IPS-NIHi11 (cell line): ENCODE data around the gene PODXL2.

Experiments
- DNase-seq: peaks from one replicate; pipeline ENCODE4 v3.0.0; 2012; ENCODE audit warnings: mixed read lengths, low spot score

PODXL2 gene

DNA sequence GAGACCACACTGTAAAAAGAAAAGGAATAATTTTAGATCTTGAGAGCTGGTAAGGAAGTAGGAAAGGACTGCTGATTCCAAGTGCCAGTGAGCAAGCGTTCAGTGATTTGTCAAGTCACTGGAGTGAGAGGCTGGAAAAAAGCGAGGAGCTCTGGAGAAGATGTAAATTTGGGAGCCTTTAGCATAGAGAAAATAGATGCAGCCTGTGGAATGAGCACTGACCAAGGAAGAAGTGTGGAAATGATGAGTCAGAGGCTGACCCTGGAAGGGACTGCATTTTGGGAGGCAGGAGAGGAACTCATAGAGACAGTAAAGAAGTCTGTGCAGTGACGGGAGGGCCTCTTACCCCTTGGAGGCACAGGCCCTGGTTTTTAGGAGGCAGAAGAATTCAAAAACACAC is 26.7 kb downstream of the PODXL2 start:
- no peak for DNase-seq

DNA sequence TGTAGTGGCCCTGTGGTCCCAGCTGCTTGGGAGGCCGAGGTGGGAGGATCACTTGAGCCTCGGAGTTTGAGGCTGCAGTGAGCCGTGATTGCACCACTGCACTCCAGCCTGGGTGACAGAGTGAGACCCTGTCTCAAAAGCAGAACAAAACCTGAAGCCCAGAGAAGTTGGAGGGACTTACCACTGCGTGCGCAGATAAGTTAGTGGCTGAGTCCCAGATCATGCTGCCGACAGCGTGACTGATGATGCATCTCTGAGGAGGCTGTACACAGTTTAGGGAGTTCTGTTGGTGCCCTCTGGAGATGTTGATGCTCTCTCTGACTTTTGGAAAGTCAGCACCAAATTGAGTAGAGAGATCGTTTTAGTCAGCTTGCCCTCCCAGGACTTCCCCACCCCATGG is 27.9 kb downstream of the PODXL2 start:
- no peak for DNase-seq

DNA sequence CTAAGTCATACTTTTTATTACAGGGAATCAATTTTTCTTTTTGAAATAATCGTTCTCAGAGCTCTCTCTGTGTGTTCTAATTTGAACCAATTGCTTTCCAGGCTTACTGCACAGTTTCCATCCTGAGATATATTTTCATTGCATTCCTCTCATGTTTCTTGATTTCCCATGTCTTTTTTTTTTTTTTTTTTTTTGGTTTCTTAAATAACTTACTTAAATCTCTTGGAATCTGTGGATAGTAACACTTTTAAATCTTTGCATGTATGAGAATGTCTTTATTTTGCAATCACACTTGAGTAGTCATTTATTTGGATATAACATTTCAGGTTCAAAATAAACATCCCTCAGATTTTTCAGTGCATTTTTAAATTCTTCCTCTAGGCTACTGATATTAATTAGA is 29.2 kb downstream of the PODXL2 start:
- no peak for DNase-seq

DNA sequence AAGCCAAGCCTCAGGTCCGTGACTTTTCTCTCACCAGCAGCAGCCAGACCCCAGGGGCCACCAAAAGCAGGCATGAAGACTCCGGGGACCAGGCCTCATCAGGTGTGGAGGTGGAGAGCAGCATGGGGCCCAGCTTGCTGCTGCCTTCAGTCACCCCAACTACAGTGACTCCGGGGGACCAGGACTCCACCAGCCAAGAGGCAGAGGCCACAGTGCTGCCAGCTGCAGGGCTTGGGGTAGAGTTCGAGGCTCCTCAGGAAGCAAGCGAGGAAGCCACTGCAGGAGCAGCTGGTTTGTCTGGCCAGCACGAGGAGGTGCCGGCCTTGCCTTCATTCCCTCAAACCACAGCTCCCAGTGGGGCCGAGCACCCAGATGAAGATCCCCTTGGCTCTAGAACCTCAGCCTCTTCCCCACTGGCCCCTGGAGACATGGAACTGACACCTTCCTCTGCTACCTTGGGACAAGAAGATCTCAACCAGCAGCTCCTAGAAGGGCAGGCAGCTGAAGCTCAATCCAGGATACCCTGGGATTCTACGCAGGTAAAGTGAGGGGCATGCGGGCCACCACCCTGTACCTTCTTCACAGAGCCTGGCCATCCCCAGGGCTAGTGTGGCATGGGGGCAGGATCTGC is 31.8 kb downstream of the PODXL2 start:
- DNase-seq: no peak

DNA sequence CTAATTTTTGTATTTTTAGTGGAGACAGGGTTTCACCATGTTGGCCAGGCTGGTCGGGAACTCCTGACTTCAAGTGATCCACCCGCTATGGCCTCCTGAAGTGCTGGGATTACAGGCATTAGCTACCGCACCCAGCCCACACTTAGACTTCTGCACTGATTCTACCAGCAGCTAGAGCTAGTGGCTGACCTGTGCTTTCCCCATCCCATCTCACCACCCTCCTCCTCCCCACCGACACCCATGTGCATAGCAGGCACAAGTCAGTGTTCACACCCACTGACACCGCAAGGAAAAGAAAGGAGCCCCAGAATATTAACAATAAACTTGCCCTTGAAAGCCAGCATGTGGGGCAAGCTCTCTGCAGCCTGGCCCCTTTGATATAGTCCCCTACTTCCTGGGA is 32.6 kb downstream of the PODXL2 start:
- no peak for DNase-seq

DNA sequence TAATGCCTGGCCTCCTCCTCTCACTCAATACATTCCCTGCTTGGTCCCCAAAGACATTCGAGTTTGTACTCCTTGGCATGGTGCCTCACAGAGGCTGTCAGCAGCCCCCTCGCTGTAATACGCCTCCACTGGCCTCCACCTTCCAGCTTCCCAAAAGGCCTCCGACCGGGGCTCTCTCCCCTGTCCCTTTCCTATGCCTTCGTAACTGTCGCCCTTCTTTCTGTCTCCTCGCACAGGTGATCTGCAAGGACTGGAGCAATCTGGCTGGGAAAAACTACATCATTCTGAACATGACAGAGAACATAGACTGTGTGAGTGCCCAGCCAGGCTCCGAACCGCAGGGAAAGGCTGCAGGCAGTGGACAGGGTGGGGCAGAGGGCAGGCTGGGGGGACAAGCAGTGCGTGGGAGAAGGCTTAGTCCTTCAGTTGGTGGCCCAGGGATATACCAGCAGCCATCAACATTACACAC is 33.0 kb downstream of the PODXL2 start:
- DNase-seq: no peak

DNA sequence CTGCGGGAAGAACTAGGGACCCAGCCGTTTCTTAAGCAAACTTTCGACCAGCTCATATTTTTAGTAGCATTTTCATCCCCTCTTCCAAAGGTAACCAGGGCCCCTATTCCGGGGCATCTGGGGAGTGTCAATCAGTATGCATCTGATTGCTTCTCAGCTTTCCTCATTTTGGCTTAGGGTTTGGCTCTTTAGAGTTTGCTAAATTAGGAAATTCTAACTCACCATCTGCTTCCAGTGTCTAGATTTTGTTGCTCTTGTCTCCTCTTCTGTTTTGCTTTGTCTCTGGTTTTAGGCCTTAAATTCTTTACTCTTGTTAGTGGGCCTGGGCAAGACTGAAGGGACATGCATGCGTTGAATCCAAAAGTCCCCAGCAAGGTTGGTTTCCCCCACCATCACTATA is 34.2 kb downstream of the PODXL2 start:
- no peak for DNase-seq

DNA sequence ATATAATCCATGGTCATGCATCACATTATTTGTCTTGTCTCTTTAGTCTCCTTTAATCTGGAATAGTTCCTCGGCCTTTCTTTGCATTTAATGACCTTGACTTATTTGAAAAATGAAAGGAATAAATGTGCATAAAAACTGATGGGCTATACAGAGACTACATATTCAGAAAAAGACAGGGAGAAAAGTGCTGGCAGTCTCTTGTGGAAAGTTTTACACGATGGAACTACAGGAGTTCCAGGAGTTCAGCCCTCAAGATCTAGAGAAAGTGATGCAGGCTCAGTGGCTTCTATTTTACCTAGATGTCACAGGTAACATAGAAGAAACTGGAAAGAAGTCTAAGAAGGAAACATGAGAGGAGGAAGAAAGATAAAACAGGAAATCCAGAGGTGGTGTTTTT is 36.2 kb downstream of the PODXL2 start:
- DNase-seq: no peak

DNA sequence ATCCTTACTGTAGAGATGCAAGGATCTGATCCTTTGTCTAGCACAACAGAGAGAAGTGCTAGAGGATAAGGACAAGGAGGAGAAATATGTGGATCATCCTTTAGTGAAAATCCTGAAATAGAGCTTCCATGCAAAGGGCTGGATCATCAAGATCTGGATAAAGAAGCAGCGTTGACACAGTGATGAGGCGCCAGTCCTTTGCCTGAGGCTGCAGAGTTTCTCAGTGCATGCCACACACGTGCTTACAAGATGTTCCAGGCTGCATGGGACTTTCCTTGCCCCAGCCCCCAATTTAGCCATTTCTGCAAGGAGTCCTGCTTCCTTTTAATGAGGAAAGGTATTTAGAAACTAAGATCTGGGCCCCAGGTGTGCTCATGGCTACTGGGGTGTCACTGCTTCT is 36.6 kb downstream of the PODXL2 start:
- DNase-seq: no peak

DNA sequence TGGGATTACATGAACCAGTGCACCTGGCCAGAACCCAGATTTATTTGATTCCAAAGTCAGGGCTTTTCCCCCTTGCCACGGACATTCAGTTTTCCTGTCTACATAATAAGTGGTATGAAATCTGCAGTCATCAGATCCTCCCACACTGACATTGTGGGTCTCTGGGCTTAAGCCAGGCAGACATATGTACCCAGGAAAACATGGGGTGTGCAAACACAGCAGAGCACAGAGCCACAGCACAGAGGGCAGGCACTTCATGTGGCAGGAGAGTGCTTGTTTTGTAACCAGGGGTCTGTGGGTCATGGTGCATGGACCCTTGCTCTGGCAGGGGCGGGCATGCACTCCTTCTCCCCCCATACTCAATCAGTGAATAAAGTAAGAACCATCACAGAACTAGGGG is 37.7 kb downstream of the PODXL2 start:
- DNase-seq: no peak

DNA sequence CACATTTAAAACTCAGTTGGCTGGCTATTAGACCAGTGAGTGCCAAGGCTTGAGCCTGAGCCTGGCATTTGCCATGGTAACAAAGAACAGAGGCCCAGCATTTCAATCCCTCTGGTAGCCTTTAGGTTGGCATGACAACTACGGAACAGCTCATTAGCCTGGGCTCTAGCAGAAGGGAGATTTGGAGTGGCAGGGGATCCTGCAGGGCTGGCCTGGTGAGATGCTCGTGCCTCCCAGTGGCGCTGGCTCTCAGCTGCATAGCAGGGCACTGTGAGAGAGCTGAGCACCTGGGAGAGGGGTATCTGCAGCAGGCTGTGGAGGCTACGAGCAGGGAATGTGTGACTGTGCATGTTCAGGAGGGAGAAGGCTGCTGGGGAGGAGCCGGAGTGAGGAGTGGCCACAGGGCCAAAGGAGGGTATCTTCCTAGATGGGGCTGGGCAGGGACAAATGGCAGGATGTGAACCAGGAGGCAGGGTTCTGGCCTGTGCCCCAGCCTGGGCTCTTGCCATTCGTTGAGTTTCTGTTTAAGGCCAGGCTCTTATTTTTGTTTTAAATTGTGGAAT is 38.2 kb downstream of the PODXL2 start:
- no peak for DNase-seq

DNA sequence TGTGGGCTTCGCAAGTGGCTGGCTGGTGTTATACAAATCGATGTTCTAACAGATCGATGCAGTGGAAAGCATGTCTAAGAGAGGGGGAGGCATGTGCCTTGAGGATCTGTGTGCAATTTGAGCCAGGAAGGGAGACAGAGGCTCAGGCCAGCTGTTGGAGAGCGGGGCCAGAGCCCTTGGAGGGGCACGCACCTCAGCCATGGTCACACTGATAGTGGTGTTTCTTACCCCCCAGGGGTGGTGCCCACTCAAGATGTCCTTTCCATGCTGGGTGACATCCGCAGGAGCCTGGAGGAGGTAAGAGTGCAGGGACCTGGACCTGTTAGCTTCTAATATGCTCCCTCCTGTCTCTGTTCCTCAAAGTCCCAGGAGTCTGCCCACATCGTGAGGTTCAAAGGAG is 39.9 kb downstream of the PODXL2 start:
- DNase-seq: no peak

DNA sequence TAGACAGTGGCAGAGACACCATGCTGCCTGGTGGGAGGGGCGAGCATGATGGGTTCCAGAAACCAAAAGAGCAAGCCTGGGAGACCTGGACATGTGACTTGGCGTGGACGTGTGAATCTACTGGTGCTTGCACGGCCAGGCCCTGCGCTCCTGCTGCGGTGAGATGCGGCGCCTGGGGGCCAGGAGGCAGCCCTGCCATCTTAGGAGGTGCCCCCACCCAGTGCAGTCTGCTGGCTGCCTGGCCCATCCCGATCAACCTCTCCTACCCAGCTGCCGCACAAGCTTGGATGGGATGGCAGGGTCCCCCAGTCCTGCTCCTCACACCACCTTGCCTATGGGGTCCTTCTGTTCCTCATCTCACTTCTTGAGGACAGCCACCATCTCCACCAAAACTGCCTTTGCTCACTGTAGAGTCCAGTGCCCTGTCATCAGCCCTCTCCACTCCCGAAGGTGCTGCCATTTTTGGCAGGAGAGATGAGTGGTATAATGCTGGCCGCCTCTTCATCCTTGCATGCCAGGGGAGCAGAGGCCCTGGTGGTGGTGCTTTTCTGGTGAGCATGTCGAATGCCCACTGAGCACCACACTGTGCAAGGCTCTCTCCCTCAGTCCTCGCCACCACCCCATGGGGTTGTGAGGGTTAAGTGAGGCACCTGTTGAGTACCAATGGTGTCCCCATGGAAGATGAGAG is 40.7 kb downstream of the PODXL2 start:
- no peak for DNase-seq

DNA sequence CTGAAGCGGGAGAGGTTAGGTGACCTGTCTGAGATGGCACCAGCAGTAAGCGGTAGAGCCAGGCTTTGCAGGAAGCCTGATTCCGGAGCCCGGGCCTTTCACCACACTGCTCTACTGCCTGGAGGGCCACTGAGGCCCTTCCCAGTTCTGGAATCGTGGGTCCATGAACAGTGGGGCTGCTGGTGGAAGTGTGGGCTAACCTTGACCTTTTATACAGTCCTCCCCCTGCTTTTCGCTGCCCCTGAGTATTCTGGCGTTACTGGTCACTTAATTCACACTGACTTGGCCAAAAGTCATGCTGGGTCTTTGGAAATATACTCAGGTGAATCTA is 41.2 kb downstream of the PODXL2 start:
- no peak for DNase-seq

DNA sequence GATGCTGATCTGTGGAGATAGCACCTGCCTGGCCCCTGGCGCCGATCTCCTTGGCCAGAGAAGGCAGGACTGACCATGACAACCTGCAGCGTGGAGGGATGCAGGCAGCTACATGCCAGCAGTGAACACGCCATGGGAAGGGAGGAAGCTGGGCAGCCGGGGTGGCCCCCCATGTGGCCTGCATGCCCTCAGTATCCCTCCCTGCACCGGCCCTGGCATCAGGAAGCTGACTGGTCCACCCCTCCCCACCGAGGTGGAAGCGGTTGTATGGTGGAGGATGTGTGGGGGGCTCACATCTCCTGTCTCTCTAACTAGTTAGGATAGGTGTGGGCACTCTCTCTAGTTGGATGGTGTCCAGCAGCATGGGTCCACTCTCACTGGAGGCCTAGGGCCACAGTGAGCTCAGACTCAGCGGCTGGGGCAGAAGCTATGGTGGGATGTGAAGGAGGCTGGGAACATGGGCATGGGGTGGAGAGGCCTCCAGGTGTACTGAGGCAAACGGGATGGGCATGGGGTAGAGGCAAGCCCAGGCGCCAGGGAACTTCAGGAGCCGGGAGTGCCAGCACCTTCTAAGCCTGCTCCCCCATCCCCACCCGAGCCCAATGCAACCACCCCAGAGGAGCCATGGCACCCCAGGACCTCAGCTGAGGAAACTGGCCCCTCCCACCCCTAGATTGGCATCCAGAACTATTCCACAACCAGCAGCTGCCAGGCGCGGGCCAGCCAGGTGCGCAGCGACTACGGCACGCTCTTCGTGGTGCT is 42.0 kb downstream of the PODXL2 start:
- no peak for DNase-seq

DNA sequence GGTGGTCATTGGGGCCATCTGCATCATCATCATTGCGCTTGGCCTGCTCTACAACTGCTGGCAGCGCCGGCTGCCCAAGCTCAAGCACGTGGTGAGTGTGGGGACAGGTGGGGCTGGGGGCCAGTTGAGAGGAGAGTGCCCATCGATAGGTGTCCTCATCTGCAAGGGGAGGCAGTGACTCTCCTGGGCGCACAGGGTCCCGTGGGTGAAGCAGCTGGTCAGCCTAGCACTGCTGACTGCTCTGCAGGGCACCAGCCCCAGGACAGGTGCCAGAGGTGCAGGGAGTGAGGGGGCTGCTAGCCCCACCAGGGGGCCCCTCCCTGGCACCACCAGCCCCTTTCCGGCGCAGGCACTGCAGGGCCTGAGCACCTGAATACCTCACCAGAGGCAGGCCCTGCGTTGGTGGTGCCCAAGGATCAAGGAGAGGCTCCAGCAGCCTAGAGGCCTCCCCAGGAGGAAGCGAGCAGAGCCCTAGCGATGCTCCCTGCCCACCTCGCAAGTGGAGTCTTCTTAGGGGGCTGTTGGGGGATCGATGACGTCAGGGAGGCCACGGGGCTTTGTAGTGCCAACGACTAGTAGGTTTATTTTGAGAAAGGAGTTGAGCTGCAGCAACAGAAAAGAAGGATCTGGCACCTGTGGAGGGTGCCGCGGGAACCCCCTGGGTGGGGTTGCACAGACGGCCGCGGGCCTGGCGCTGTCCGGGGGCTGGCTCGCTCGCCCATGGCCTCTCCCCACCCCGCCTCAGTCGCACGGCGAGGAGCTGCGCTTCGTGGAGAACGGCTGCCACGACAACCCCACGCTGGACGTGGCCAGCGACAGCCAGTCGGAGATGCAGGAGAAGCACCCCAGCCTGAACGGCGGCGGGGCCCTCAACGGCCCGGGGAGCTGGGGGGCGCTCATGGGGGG is 42.8 kb downstream of the PODXL2 start:
- DNase-seq: peak; percentile 43

DNA sequence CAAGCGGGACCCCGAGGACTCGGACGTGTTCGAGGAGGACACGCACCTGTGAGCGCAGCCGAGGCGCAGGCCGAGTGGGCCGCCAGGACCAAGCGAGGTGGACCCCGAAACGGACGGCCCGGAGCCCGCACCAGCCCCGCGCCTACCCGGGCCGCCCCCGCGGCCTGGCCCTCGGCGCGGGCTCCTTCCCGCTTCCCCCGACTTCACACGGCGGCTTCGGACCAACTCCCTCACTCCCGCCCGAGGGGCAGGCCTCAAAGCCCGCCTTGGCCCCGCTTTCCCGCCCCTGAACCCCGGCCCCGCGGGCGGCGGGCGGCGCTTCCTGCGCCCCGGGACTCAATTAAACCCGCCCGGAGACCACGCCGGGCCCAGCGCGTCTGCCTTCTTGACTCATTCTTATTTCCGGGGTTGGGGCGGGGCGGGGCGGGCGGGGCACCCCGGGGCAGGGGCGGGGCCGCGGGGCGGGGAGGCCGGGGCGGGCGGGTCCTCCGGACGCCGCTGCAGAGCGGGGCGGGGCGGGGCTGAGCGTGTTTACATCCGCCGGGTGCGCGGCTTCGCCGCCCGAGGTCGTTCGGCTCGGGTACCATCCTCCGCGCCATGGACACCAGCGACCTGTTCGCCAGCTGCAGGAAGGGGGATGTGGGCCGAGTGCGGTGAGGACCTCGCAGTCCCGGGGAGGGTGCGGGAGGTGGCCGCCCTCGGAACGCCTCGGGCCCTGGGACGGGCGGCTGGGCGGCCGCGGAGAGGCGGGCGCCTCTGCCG is 43.6 kb downstream of the PODXL2 start, which contains the start of gene ABTB1:
Gene ABTB1, plus strand, starts transcription at position 524 of the 762 bp plus-strand sequence. Its CDS starts 74 bp downstream, at position 598.
- peak; percentile 97 for DNase-seq

DNA sequence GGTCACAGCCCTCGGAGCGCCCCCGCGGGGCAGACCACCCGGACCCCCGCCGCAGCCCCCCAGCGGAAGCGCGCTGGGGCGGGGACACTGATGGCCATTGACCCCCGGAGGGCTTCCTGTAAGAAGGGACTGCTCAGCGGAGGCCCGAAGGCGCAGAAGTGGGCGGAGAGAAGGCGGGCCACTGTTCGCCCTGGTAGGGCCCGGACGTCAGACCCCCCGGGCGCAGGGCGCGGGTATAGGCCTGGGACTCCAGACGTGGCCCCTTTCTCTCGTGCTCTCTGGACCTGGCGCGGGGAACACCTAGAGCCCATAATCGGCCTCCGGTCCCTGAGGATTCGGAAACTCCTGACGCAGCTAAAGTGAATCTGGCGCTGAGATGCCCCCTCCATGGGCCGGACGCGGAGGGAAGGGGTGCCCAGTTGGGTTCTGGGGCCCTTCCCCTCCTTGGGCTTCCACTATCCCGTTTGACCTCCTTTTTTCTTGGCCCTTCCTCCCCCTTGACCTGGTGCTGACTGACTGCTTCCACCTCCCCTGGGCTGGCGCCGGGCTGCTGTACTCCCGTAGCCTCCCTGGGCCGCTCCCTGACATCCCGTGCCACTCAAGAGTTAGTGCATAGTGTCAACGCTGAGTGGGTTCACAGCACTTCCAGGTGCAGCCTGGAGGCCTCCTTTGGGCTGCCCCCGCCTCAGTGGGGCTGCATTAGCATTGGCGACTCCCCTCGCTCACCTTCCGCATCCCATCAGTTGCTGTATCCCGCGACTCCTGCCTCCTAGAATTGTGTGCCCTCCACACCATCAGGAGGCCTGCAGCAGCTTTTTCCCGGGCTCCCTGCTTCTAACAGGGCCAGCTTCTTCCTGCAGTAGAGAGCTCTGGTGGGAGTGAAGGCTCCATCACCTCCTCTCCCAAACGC is 44.5 kb downstream of the PODXL2 start:
- peak; percentile 53 for DNase-seq

DNA sequence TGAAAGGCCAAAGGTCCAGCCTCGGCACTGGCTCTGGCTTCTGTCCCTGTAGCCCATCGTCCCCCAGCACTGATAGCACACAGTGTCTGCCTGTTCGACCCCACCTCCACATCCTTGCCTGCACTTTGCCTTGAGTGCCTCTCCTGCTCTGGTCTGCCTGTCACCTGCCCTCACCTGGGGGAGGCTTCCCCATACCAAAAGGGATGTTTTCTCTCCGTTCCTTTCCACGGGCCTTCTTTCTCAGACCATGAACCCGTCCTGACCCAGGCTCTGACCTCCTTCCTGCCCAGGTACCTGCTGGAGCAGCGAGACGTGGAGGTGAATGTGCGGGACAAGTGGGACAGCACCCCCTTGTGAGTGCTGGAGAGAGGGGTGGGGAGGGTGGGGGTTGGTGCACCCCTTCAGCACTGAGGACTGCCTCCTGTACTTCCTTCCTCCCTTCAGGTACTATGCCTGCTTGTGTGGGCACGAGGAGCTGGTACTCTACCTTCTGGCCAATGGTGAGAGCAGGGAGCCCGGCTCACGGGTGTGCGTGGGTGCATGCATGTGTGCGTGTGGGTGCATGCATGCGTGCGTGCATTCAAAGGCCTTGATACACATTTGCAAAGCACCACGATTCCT is 45.2 kb downstream of the PODXL2 start:
- DNase-seq: no peak

DNA sequence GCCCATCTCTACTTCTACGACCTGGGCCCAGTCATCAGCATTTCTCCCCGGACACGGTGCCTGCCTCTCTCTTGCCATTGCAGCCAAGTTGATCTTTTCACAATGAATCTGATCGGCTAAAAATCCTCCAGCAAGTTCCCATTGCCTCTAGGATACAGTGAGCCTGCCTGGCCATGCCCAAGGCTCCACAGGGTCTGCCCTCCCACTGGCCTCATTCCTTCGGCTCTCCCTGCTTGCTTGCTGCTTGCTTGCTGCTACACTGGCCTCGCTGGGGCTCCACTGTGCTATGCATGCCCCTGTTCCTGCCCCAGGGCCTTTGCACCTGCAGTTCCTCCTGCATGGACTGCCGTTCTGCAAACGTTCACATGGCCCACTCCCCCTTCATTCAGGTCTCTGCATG is 45.8 kb downstream of the PODXL2 start:
- DNase-seq: no peak
